Thyroid gland (tissue), 4 donors: Measurements from ENCODE around the gene KIRREL3.

Experiments used
- POLR2A ChIP-seq, 2 donors: fragments of 450-650 bp; IDR thresholded peaks; one replicate each; pipeline ENCODE4 v1.6.1; 2017; ENCODE audit warnings: antibody characterized with exemption in 2 of 2, mild to moderate bottlenecking in 2 of 2, moderate library complexity in 1 of 2
- TF ChIP-seq, protein P1 (sequence below), 6 experiments: fragments of 200-600 bp in 3 of 6; fragments of 450-650 bp in 3 of 6; sonication (generic) in 3 of 6; IDR thresholded peaks; one replicate each; pipeline ENCODE4 v1.5.1; 2016 to 2019; ENCODE audit warnings: antibody characterized with exemption in 6 of 6, mild to moderate bottlenecking in 2 of 6, inconsistent platforms in 1 of 6, moderate library complexity in 1 of 6

DNA sequence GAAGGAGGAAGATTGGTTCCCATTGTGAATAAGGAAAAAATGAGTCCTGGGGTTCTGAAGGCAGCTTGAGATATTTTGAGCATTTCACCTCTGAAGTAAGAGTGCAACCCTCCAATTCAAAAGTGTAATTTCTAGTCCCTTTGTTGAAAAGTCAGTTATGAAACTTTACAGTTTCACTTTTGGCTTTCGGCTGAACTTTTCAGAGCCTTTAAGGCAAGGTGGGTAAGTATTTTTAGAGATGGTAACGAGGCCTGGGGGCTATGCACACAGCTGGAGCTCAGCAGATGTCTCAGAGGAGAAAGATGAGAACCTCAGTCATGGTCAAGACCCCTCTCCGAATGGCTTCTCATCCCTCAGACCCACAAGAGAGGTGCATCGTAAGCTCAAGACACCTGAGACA, 267.6 kb downstream of the KIRREL3 start:
- TF ChIP-seq, protein P1, sequence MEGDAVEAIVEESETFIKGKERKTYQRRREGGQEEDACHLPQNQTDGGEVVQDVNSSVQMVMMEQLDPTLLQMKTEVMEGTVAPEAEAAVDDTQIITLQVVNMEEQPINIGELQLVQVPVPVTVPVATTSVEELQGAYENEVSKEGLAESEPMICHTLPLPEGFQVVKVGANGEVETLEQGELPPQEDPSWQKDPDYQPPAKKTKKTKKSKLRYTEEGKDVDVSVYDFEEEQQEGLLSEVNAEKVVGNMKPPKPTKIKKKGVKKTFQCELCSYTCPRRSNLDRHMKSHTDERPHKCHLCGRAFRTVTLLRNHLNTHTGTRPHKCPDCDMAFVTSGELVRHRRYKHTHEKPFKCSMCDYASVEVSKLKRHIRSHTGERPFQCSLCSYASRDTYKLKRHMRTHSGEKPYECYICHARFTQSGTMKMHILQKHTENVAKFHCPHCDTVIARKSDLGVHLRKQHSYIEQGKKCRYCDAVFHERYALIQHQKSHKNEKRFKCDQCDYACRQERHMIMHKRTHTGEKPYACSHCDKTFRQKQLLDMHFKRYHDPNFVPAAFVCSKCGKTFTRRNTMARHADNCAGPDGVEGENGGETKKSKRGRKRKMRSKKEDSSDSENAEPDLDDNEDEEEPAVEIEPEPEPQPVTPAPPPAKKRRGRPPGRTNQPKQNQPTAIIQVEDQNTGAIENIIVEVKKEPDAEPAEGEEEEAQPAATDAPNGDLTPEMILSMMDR (IDR thresholded peaks at IDR 0.05): no peak
- no peak for TF ChIP-seq POLR2A (IDR thresholded peaks at IDR 0.05)
